GM18870 (cell line): ENCODE results near the gene TCF3.

Source experiments
- ATAC-seq: cut with Tn5 transposase; IDR thresholded peaks from one replicate; pipeline ENCODE4 v1.9.1; 2021; ENCODE audit warnings: moderate library complexity; ENCODE audit not compliant: unreplicated experiment

The TCF3 gene

GRCh38 chr19:1613146-1613545 is 39.3 kb downstream of the TCF3 start:
- no peak for ATAC-seq

GRCh38 chr19:1612114-1613086 is 40.0 kb downstream of the TCF3 start:
- no peak for ATAC-seq

- no peak for ATAC-seq
Measured at GRCh38 chr19:1611353-1611752, 41.1 kb downstream of the TCF3 start.

GRCh38 chr19:1610579-1610978 is 41.8 kb downstream of the TCF3 start:
- ATAC-seq, result no peak

- ATAC-seq, result no peak
Measured at GRCh38 chr19:1609680-1610474, 42.5 kb downstream of the TCF3 start.

- no peak for ATAC-seq
Measured at GRCh38 chr19:1609103-1609396, 43.4 kb downstream of the TCF3 start.

- no peak for ATAC-seq
Measured at GRCh38 chr19:1608359-1609102, 43.9 kb downstream of the TCF3 start.

GRCh38 chr19:1606138-1606651 is 46.2 kb downstream of the TCF3 start:
- no peak for ATAC-seq

GRCh38 chr19:1605236-1606137 is 46.9 kb downstream of the TCF3 start, which contains the start of gene UQCR11:
Gene UQCR11 (minus strand): TSS chr19:1605462. CDS start chr19:1605409, 53 bp downstream.
- peak; percentile 64 for ATAC-seq

- no peak for ATAC-seq
Measured at GRCh38 chr19:1602091-1602707, 50.2 kb downstream of the TCF3 start.

GRCh38 chr19:1601613-1602064 is 50.8 kb downstream of the TCF3 start:
- no peak for ATAC-seq

GRCh38 chr19:1599460-1599846 is 53.0 kb downstream of the TCF3 start:
- ATAC-seq, result no peak

GRCh38 chr19:1598777-1599459 is 53.5 kb downstream of the TCF3 start:
- no peak for ATAC-seq

- no peak for ATAC-seq
Measured at GRCh38 chr19:1593501-1593772, 59.0 kb downstream of the TCF3 start.

- peak; percentile 23 for ATAC-seq
Measured at GRCh38 chr19:1592755-1593500, 59.5 kb downstream of the TCF3 start, which contains the start of gene MBD3. Gene MBD3 (minus strand): TSS chr19:1592865. CDS start chr19:1592631, 234 bp downstream.

GRCh38 chr19:1592024-1592754 is 60.2 kb downstream of the TCF3 start:
- peak; percentile 48 for ATAC-seq

GRCh38 chr19:1591421-1592023 is 60.9 kb downstream of the TCF3 start:
- ATAC-seq, result no peak
